ENCODE measurements around the gene VMP1. TPM values are rescaled to one million over a fixed set of nuclear protein-coding genes. Genes with fewer than 3 reads are reported as not detected.

Gene VMP1
- total and polyA plus RNA-seq, 2 donors (not counting 1 experiment from before 2014, with no cell fraction given) = 20.4 to 83.5 TPM

GRCh38 chr17:59756236-59756818 is 48.9 kb downstream of the VMP1 start:
- Mint-ChIP-seq H3K27ac (no peak overlapping the region), H3K4me1 (peaks cover 7% of the 10 kb centered on the region), H3K9me3 (ENCODE audit: insufficient read depth) (peaks cover 2% of the 10 kb centered on the region), H3K27me3 (no peaks in the 10 kb centered on the region), H3K4me3 (no peak overlapping the region)
- Histone ChIP-seq H3K4me1 (ENCODE audit: control insufficient read depth in 2 of 2, insufficient read depth in 2 of 2, low read length in 2 of 2) (peaks cover 0 to 3% of the 10 kb centered on the region in 2 donors), H3K9ac (ENCODE audit: low read length) (no peak overlapping the region), H3K79me2 (ENCODE audit: control insufficient read depth, insufficient read depth, low read length) (peaks cover 3% of the 10 kb centered on the region), H3K9me3 (ENCODE audit: control extremely low read depth in 1 of 3, control insufficient read depth in 2 of 3, insufficient read depth in 1 of 3, low read length in 2 of 3) (peaks cover 0 to 9% (median 2%) of the 10 kb centered on the region in 3 donors), H3K4me3 (ENCODE audit: control extremely low read depth in 1 of 5, extremely low read depth in 1 of 5, insufficient read depth in 1 of 5, low read depth in 2 of 5, low read length in 4 of 5) (no peak overlapping the region), H3K36me3 (replicated peaks in 1 of 2; ENCODE audit: control extremely low read depth in 1 of 2, control insufficient read depth in 1 of 2, extremely low read depth in 1 of 2, insufficient read depth in 2 of 2, low read length in 1 of 2) (peaks cover 3 to 9% of the 10 kb centered on the region in 2 experiments), H4K20me1 (ENCODE audit: control insufficient read depth, insufficient read depth, low read length, poor library complexity, severe bottlenecking) (no peaks in the 10 kb centered on the region), H3K4me2 (replicated peaks; ENCODE audit: low read depth, low read length, poor library complexity, severe bottlenecking) (no peak overlapping the region), H3K27me3 (replicated peaks in 1 of 4; ENCODE audit: control extremely low read depth in 1 of 4, control insufficient read depth in 3 of 4, insufficient read depth in 4 of 4, low read length in 3 of 4) (no peaks in the 10 kb centered on the region), H2AFZ (ENCODE audit: insufficient read depth, low read depth, low read length, poor library complexity, severe bottlenecking) (no peak overlapping the region), H3K27ac (ENCODE audit: low read length in 2 of 2) (no peak overlapping the region)
- POLR2A ChIA-PET = no interaction called here
- ATAC-seq (ENCODE audit: low read depth) (no peak), DNase-seq (no peak)
- intact Hi-C loops (cut with micrococcal nuclease) = no loop called here
- TF ChIP-seq, protein P1, sequence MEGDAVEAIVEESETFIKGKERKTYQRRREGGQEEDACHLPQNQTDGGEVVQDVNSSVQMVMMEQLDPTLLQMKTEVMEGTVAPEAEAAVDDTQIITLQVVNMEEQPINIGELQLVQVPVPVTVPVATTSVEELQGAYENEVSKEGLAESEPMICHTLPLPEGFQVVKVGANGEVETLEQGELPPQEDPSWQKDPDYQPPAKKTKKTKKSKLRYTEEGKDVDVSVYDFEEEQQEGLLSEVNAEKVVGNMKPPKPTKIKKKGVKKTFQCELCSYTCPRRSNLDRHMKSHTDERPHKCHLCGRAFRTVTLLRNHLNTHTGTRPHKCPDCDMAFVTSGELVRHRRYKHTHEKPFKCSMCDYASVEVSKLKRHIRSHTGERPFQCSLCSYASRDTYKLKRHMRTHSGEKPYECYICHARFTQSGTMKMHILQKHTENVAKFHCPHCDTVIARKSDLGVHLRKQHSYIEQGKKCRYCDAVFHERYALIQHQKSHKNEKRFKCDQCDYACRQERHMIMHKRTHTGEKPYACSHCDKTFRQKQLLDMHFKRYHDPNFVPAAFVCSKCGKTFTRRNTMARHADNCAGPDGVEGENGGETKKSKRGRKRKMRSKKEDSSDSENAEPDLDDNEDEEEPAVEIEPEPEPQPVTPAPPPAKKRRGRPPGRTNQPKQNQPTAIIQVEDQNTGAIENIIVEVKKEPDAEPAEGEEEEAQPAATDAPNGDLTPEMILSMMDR (IDR thresholded peaks at IDR 0.05) = no peak
- no peak for TF ChIP-seq EZH2 (IDR thresholded peaks at IDR 0.05; ENCODE audit: borderline replicate concordance, insufficient read depth, low read depth, low read length, poor library complexity, severe bottlenecking)
- CTCF ChIA-PET = interaction anchor here (0.6 to 11.9 kb wide), 7 partner anchors 10 to 280 kb away, joined by 3 to 230 read pairs (median 18); no protein-coding TSS in a partner anchor
- no CpG with 5 or more reads among the region's 3 CpGs for WGBS (ENCODE audit: insufficient coverage)

GRCh38 chr17:59757043-59757442 is 49.6 kb downstream of the VMP1 start:
- H3K4me3 ChIP-seq (ENCODE audit: control extremely low read depth in 1 of 5, extremely low read depth in 1 of 5, insufficient read depth in 1 of 5, low read depth in 2 of 5, low read length in 4 of 5) = no peak overlapping the region
- no peaks in the 10 kb centered on the region for H4K20me1 ChIP-seq (ENCODE audit: control insufficient read depth, insufficient read depth, low read length, poor library complexity, severe bottlenecking)
- intact Hi-C loops (cut with micrococcal nuclease) = no loop called here
- no peak overlapping the region for H3K4me2 ChIP-seq (replicated peaks; ENCODE audit: low read depth, low read length, poor library complexity, severe bottlenecking)
- DNase-seq (no peak), ATAC-seq (ENCODE audit: low read depth) (no peak)
- TF ChIP-seq EZH2 (IDR thresholded peaks at IDR 0.05; ENCODE audit: borderline replicate concordance, insufficient read depth, low read depth, low read length, poor library complexity, severe bottlenecking) = no peak
- TF ChIP-seq, protein P1 (IDR thresholded peaks at IDR 0.05) = no peak
- no peak overlapping the region for H2AFZ ChIP-seq (ENCODE audit: insufficient read depth, low read depth, low read length, poor library complexity, severe bottlenecking)
- Mint-ChIP-seq H3K27ac (no peak overlapping the region), H3K9me3 (ENCODE audit: insufficient read depth) (peaks cover 2% of the 10 kb centered on the region), H3K4me1 (peaks cover 9% of the 10 kb centered on the region), H3K27me3 (no peaks in the 10 kb centered on the region), H3K4me3 (no peak overlapping the region)
- peaks cover 0 to under 1% of the 10 kb centered on the region in 2 donors for H3K4me1 ChIP-seq (ENCODE audit: control insufficient read depth in 2 of 2, insufficient read depth in 2 of 2, low read length in 2 of 2)
- H3K9ac ChIP-seq (ENCODE audit: low read length) = no peak overlapping the region
- H3K27ac ChIP-seq (ENCODE audit: low read length in 2 of 2) = no peak overlapping the region
- POLR2A ChIA-PET = no interaction called here
- peaks cover 0 to 9% (median 2%) of the 10 kb centered on the region in 3 donors for H3K9me3 ChIP-seq (ENCODE audit: control extremely low read depth in 1 of 3, control insufficient read depth in 2 of 3, insufficient read depth in 1 of 3, low read length in 2 of 3)
- peaks cover 3% of the 10 kb centered on the region for H3K79me2 ChIP-seq (ENCODE audit: control insufficient read depth, insufficient read depth, low read length)
- CTCF ChIA-PET = interaction anchor here (0.6 to 1.1 kb wide), 4 partner anchors 81 to 149 kb away, joined by 3 to 6 read pairs (median 4); no protein-coding TSS in a partner anchor
- H3K27me3 ChIP-seq (replicated peaks in 1 of 4; ENCODE audit: control extremely low read depth in 1 of 4, control insufficient read depth in 3 of 4, insufficient read depth in 4 of 4, low read length in 3 of 4) = no peaks in the 10 kb centered on the region
- peaks cover 4 to 9% of the 10 kb centered on the region in 2 experiments for H3K36me3 ChIP-seq (replicated peaks in 1 of 2; ENCODE audit: control extremely low read depth in 1 of 2, control insufficient read depth in 1 of 2, extremely low read depth in 1 of 2, insufficient read depth in 2 of 2, low read length in 1 of 2)

Data from B cell (primary cell).